GM18867 (cell line): ENCODE data around the gene STIM2.
A peak's percentile ranks its signal among the peaks of the same experiment; 100 is the strongest.
"Not testable (repeated sequence)": the region's sequence is repeated elsewhere in the genome, so short reads cannot be mapped to it uniquely, and the experiment has no call there.

ENCODE experiments used
- ATAC-seq: cut with Tn5 transposase; IDR thresholded peaks from one replicate; pipeline ENCODE4 v1.9.1; 2021; ENCODE audit warnings: mild to moderate bottlenecking, moderate library complexity; ENCODE audit not compliant: unreplicated experiment

STIM2 gene

GRCh38 chr4:26866781-26867180 is 6.1 kb downstream of the STIM2 start:
- no peak for ATAC-seq

GRCh38 chr4:26867914-26868684 is 7.5 kb downstream of the STIM2 start:
- no peak for ATAC-seq

- no peak for ATAC-seq
Measured at GRCh38 chr4:26870576-26871262, 10.1 kb downstream of the STIM2 start.

- no peak for ATAC-seq
Measured at GRCh38 chr4:26871611-26872010, 11.0 kb downstream of the STIM2 start.

- ATAC-seq = peak; percentile 94
Measured at GRCh38 chr4:26873391-26874026, 12.9 kb downstream of the STIM2 start.

GRCh38 chr4:26874110-26874509 is 13.5 kb downstream of the STIM2 start:
- ATAC-seq = no peak

GRCh38 chr4:26877406-26877805 is 16.8 kb downstream of the STIM2 start:
- ATAC-seq = no peak

GRCh38 chr4:26877961-26878360 is 17.3 kb downstream of the STIM2 start:
- ATAC-seq = no peak

- no peak for ATAC-seq
Measured at GRCh38 chr4:26878794-26879391, 18.3 kb downstream of the STIM2 start.

GRCh38 chr4:26879805-26880204 is 19.2 kb downstream of the STIM2 start:
- ATAC-seq = no peak

- no peak for ATAC-seq
Measured at GRCh38 chr4:26884026-26884425, 23.4 kb downstream of the STIM2 start.

- ATAC-seq = peak; percentile 61
Measured at GRCh38 chr4:26884486-26884988, 23.9 kb downstream of the STIM2 start.

- peak; percentile 89 for ATAC-seq
Measured at GRCh38 chr4:26885912-26886274, 25.3 kb downstream of the STIM2 start.

- no peak for ATAC-seq
Measured at GRCh38 chr4:26887143-26887542, 26.5 kb downstream of the STIM2 start.

- no peak for ATAC-seq
Measured at GRCh38 chr4:26887809-26888208, 27.2 kb downstream of the STIM2 start.

- ATAC-seq = no peak
Measured at GRCh38 chr4:26889356-26889755, 28.7 kb downstream of the STIM2 start.

- no peak for ATAC-seq
Measured at GRCh38 chr4:26891054-26891453, 30.4 kb downstream of the STIM2 start.

GRCh38 chr4:26891867-26892266 is 31.2 kb downstream of the STIM2 start:
- ATAC-seq = no peak

GRCh38 chr4:26892480-26893150 is 32.0 kb downstream of the STIM2 start:
- no peak for ATAC-seq

- no peak for ATAC-seq
Measured at GRCh38 chr4:26893491-26893890, 32.9 kb downstream of the STIM2 start.

GRCh38 chr4:26894881-26895280 is 34.2 kb downstream of the STIM2 start:
- not testable (repeated sequence) for ATAC-seq
